Hepatocyte (in vitro differentiated cells): ENCODE results near the gene AQP12B. TPM values are rescaled to one million over a fixed set of nuclear protein-coding genes. Genes with fewer than 3 reads are reported as not detected.

ENCODE experiments used
- DNase-seq: peaks from one replicate; pipeline ENCODE4 v3.0.0-alpha.2; 2016; ENCODE audit warnings: low spot score
- H2AFZ ChIP-seq: fragments of 200-600 bp; sonication (generic); 2 replicates; pipeline ENCODE4 v1.6.0; 2016; ENCODE audit warnings: antibody characterized with exemption, mild to moderate bottlenecking
- H3K27ac ChIP-seq: fragments of 200-600 bp; sonication (generic); 2 replicates; pipeline ENCODE4 v1.5.1; 2016; ENCODE audit warnings: mild to moderate bottlenecking
- H3K27me3 ChIP-seq: fragments of 200-600 bp; sonication (generic); 2 replicates; pipeline ENCODE4 v1.6.1; 2016
- H3K36me3 ChIP-seq: fragments of 200-600 bp; sonication (generic); replicated peaks from 2 replicates; pipeline ENCODE4 v1.5.1; 2016; ENCODE audit warnings: low read depth; ENCODE audit not compliant: insufficient read depth
- H3K4me1 ChIP-seq: fragments of 200-600 bp; sonication (generic); 2 replicates; pipeline ENCODE4 v1.5.1; 2016; ENCODE audit warnings: mild to moderate bottlenecking, moderate library complexity; ENCODE audit not compliant: insufficient read depth
- H3K4me2 ChIP-seq: fragments of 200-600 bp; sonication (generic); 2 replicates; pipeline ENCODE4 v1.6.0; 2016
- H3K4me3 ChIP-seq: fragments of 200-600 bp; sonication (generic); 2 replicates; pipeline ENCODE4 v1.5.1; 2016; ENCODE audit warnings: mild to moderate bottlenecking
- H3K79me2 ChIP-seq: fragments of 200-600 bp; sonication (generic); 2 replicates; pipeline ENCODE4 v1.6.0; 2017; ENCODE audit warnings: mild to moderate bottlenecking
- H3K9me2 ChIP-seq: fragments of 200-600 bp; sonication (generic); replicated peaks from 2 replicates; pipeline ENCODE4 v1.6.0; 2017; ENCODE audit warnings: mild to moderate bottlenecking; ENCODE audit not compliant: insufficient read depth
- H3K9me3 ChIP-seq: fragments of 200-600 bp; sonication (generic); 2 replicates; pipeline ENCODE4 v1.5.1; 2016; ENCODE audit warnings: low read depth, mild to moderate bottlenecking
- H4K20me1 ChIP-seq: fragments of 200-600 bp; sonication (generic); 2 replicates; pipeline ENCODE4 v1.6.0; 2016; ENCODE audit warnings: mild to moderate bottlenecking; ENCODE audit not compliant: insufficient read depth, poor library complexity, severe bottlenecking
- CTCF ChIP-seq: fragments of 200-600 bp; sonication (generic); IDR thresholded peaks from 2 replicates; pipeline ENCODE4 v1.5.1; 2016; ENCODE audit warnings: antibody characterized with exemption, mild to moderate bottlenecking; ENCODE audit not compliant: poor library complexity
- EZH2 ChIP-seq: fragments of 200-600 bp; sonication (generic); IDR thresholded peaks from 2 replicates; pipeline ENCODE4 v1.6.1; 2016; ENCODE audit warnings: antibody characterized with exemption, mild to moderate bottlenecking, borderline replicate concordance
- EZH2phosphoT487 ChIP-seq: fragments of 200-600 bp; sonication (generic); IDR thresholded peaks from one replicate; pipeline ENCODE4 v1.6.1; 2018; ENCODE audit warnings: antibody characterized with exemption, mild to moderate bottlenecking, low read depth, moderate library complexity; ENCODE audit not compliant: unreplicated experiment, severe bottlenecking
- WGBS: methylation state at CpG from one replicate; pipeline ENCODE4 v1.1.6; 2016; ENCODE audit warnings: low lambda C conversion rate; ENCODE audit errors: missing lambda C conversion rate; 5-methylcytosine and 5-hydroxymethylcytosine counted together
- polyA plus RNA-seq: library from polyadenylated mRNA; unstranded; fragments of >200 nt; fragmentation: Nextera tagmentation; extraction: Ambion mirVana; gene quantifications from 2 replicates; pipeline ENCODE4 v1.2.1, GENCODE V29; 2016
- total RNA-seq: library from RNA; depleted of rRNA; stranded (reverse); fragments of >200 nt; gene quantifications from 2 replicates; pipeline ENCODE4 v1.2.3, GENCODE V29; 2014

AQP12B gene
- total and polyA plus RNA-seq, 2 experiments from 2014 or later: 0.53 TPM; not detected in 1

- Histone ChIP-seq H4K20me1 (no peaks in the 10 kb centered on the region), H3K27ac (no peak overlapping the region), H3K36me3 (no peaks in the 10 kb centered on the region), H3K4me2 (no peak overlapping the region), H2AFZ (no peak overlapping the region), H3K9me3 (no peaks in the 10 kb centered on the region), H3K4me1 (no peaks in the 10 kb centered on the region), H3K27me3 (no peaks in the 10 kb centered on the region), H3K79me2 (no peaks in the 10 kb centered on the region), H3K9me2 (no peaks in the 10 kb centered on the region), H3K4me3 (no peak overlapping the region)
- 94% methylated on average over 14 of the region's 14 CpGs for WGBS
- TF ChIP-seq EZH2 (no peak), EZH2phosphoT487 (no peak), CTCF (no peak)
- DNase-seq: no peak
Observed at GRCh38 chr2:240726876-240727275, 44.2 kb upstream of the AQP12B start.

DNA sequence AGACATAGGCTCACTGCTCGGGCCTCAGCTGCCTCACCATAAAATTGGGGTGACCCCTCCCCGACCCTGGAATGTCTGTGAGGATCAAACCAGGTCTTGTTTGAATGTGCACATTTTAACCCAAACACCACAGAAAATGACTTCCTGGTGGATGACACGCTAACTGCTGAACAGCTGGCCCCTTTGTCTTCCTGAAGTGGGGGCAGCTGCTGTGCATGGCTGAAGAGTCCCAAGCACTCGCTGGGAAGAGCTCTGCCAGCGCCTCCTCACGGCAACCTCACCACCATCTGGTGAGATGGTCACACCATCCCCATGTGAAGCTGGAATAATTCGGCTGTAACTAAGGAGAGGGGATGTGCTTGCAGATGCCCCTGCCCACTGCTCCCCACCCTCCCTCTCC is 43.0 kb upstream of the AQP12B start:
- TF ChIP-seq CTCF (no peak), EZH2 (no peak), EZH2phosphoT487 (no peak)
- Histone ChIP-seq H3K4me3 (no peak overlapping the region), H3K27ac (no peak overlapping the region), H3K79me2 (no peaks in the 10 kb centered on the region), H3K4me1 (no peaks in the 10 kb centered on the region), H2AFZ (no peak overlapping the region), H3K4me2 (no peak overlapping the region), H3K36me3 (no peaks in the 10 kb centered on the region), H3K9me2 (no peaks in the 10 kb centered on the region), H3K27me3 (no peaks in the 10 kb centered on the region), H4K20me1 (no peaks in the 10 kb centered on the region), H3K9me3 (no peaks in the 10 kb centered on the region)
- DNase-seq: no peak
- WGBS: 91% methylated on average over 7 of the region's 7 CpGs

- 96% methylated on average over 12 of the region's 12 CpGs for WGBS
- no peak overlapping the region for H2AFZ ChIP-seq
Observed at GRCh38 chr2:240725266-240725665, 42.6 kb upstream of the AQP12B start.

More at GRCh38 chr2:240725266-240725665, 42.6 kb upstream of the AQP12B start:
- Histone ChIP-seq H4K20me1 (no peaks in the 10 kb centered on the region), H3K27ac (no peak overlapping the region), H3K79me2 (no peaks in the 10 kb centered on the region), H3K27me3 (no peaks in the 10 kb centered on the region), H3K9me3 (no peaks in the 10 kb centered on the region), H3K4me1 (no peaks in the 10 kb centered on the region), H3K36me3 (no peaks in the 10 kb centered on the region), H3K4me3 (no peak overlapping the region), H3K9me2 (no peaks in the 10 kb centered on the region), H3K4me2 (no peak overlapping the region)
- TF ChIP-seq CTCF (no peak), EZH2phosphoT487 (no peak)
- no peak for DNase-seq
